Right lobe of liver (tissue), 4 donors: ENCODE results near the gene NOB1.

ENCODE experiments used
- POLR2A ChIP-seq: fragments of 450-650 bp; IDR thresholded peaks from one replicate; pipeline ENCODE4 v1.6.1; 2017; ENCODE audit warnings: antibody characterized with exemption, mild to moderate bottlenecking
- TF ChIP-seq, protein P1 (sequence below), 4 donors: fragments of 200-600 bp in 3 of 4; fragments of 450-650 bp in 1 of 4; IDR thresholded peaks; one replicate each; pipeline versions ENCODE4 v1.5.1 to v1.8.0; 2016 to 2022; ENCODE audit warnings: antibody characterized with exemption in 4 of 4, mild to moderate bottlenecking in 2 of 4
- donor health status: DM: no; HTN: no; CAD: no.
- donor health status: DM: no; HTN: no; CAD: no.
- donor health status: DM: no; HTN: yes; CAD: no.

DNA sequence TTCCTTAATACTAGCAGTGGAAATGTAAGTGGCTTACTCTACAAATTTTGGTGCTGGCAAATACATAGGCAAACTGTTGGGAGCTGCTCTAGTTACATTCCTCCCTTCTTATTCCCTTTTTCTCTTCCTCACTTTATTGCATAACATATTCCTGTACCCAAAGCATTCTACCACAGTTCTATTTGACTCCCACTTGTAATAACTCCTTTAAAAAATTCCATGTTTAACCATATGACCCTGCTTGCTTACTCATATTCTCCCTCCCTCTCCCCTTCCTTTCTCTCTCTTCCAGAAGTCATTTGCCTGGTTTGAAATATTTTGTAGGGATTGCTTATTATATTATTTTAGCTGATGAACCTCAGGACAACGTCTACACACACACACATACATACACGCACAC, 51.1 kb downstream of the NOB1 start:
- TF ChIP-seq POLR2A: no peak
- TF ChIP-seq, protein P1, sequence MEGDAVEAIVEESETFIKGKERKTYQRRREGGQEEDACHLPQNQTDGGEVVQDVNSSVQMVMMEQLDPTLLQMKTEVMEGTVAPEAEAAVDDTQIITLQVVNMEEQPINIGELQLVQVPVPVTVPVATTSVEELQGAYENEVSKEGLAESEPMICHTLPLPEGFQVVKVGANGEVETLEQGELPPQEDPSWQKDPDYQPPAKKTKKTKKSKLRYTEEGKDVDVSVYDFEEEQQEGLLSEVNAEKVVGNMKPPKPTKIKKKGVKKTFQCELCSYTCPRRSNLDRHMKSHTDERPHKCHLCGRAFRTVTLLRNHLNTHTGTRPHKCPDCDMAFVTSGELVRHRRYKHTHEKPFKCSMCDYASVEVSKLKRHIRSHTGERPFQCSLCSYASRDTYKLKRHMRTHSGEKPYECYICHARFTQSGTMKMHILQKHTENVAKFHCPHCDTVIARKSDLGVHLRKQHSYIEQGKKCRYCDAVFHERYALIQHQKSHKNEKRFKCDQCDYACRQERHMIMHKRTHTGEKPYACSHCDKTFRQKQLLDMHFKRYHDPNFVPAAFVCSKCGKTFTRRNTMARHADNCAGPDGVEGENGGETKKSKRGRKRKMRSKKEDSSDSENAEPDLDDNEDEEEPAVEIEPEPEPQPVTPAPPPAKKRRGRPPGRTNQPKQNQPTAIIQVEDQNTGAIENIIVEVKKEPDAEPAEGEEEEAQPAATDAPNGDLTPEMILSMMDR (IDR thresholded peaks at IDR 0.05): no peak
